LHCN-M2 (cell line): Measurements from ENCODE around the gene ARHGAP15. TPM values are rescaled to one million over a fixed set of nuclear protein-coding genes. Genes with fewer than 3 reads are reported as not detected.

Experiments
- DNase-seq: peaks from one replicate; pipeline ENCODE4 v3.0.0-alpha.2; 2012; ENCODE audit warnings: low read depth
- total RNA-seq: library from RNA; depleted of rRNA; stranded (reverse); fragments of >200 nt; gene quantifications from 2 replicates; pipeline ENCODE4 v1.2.3, GENCODE V29; 2014

ARHGAP15 gene
- total RNA-seq, 1 experiment from 2014 or later, result 0.11 TPM

- DNase-seq, result peak; percentile 71
Measured at GRCh38 chr2:143397884-143398614, 268.8 kb downstream of the ARHGAP15 start.

- peak; percentile 83 for DNase-seq
Measured at GRCh38 chr2:143398781-143399180, 269.6 kb downstream of the ARHGAP15 start.

- peak; percentile 52 for DNase-seq
Measured at GRCh38 chr2:143399631-143400069, 270.4 kb downstream of the ARHGAP15 start.

- no peak for DNase-seq
Measured at GRCh38 chr2:143401861-143402260, 272.6 kb downstream of the ARHGAP15 start.

GRCh38 chr2:143402451-143402850 is 273.2 kb downstream of the ARHGAP15 start:
- no peak for DNase-seq

GRCh38 chr2:143410082-143410897 is 281.1 kb downstream of the ARHGAP15 start:
- DNase-seq, result peak; percentile 37

- no peak for DNase-seq
Measured at GRCh38 chr2:143415571-143415970, 286.4 kb downstream of the ARHGAP15 start.

- no peak for DNase-seq
Measured at GRCh38 chr2:143417428-143417827, 288.2 kb downstream of the ARHGAP15 start.

- no peak for DNase-seq
Measured at GRCh38 chr2:143420313-143420712, 291.1 kb downstream of the ARHGAP15 start.

- no peak for DNase-seq
Measured at GRCh38 chr2:143422681-143423080, 293.5 kb downstream of the ARHGAP15 start.

GRCh38 chr2:143425896-143426295 is 296.7 kb downstream of the ARHGAP15 start:
- peak; percentile 51 for DNase-seq

- peak; percentile 98 for DNase-seq
Measured at GRCh38 chr2:143426296-143426695, 297.1 kb downstream of the ARHGAP15 start.

GRCh38 chr2:143428700-143429099 is 299.5 kb downstream of the ARHGAP15 start:
- peak; percentile 51 for DNase-seq

GRCh38 chr2:143429932-143430679 is 300.9 kb downstream of the ARHGAP15 start:
- DNase-seq, result peak; percentile 91

GRCh38 chr2:143431316-143431715 is 302.1 kb downstream of the ARHGAP15 start:
- no peak for DNase-seq

GRCh38 chr2:143433251-143433650 is 304.0 kb downstream of the ARHGAP15 start:
- DNase-seq, result peak; percentile 20

GRCh38 chr2:143433840-143434239 is 304.6 kb downstream of the ARHGAP15 start:
- DNase-seq, result no peak

GRCh38 chr2:143434445-143434844 is 305.2 kb downstream of the ARHGAP15 start:
- no peak for DNase-seq

GRCh38 chr2:143435131-143435530 is 305.9 kb downstream of the ARHGAP15 start:
- DNase-seq, result no peak

- no peak for DNase-seq
Measured at GRCh38 chr2:143436951-143437350, 307.7 kb downstream of the ARHGAP15 start.

GRCh38 chr2:143440411-143441012 is 311.3 kb downstream of the ARHGAP15 start:
- DNase-seq, result no peak

- no peak for DNase-seq
Measured at GRCh38 chr2:143442193-143442592, 313.0 kb downstream of the ARHGAP15 start.
